H1 (cell line): ENCODE measurements around the gene MELK. TPM values are rescaled to one million over a fixed set of nuclear protein-coding genes. Genes with fewer than 3 reads are reported as not detected.

Source experiments
- CBX5 ChIP-seq: fragments of 300-800, 300-1000 bp; sonication (generic); IDR thresholded peaks from 2 replicates; pipeline ENCODE4 v1.7.1; 2016; ENCODE audit warnings: antibody characterized with exemption, low read length, low read depth
- KDM5A ChIP-seq: fragments of 200-600 bp; IDR thresholded peaks from 2 replicates; pipeline ENCODE4 v1.7.1; 2012; ENCODE audit warnings: mild to moderate bottlenecking, low read length, inconsistent platforms, mixed read lengths
- polyA plus RNA-seq, 7 experiments: library from polyadenylated mRNA; depleted of rRNA in 3 of 7; stranded (reverse) in 5 of 7; unstranded in 2 of 7; fragments of >200 nt in 5 of 7; fragments of 200-250 nt in 2 of 7; gene quantifications; 1 replicate in 5 of 7; 2 replicates in 1 of 7; 4 replicates in 1 of 7; pipeline versions ENCODE4 v1.2.1 to v1.2.3, GENCODE V29; 2011 to 2013; ENCODE audit warnings: missing spikeins in 2 of 7, mixed read lengths in 2 of 7
- total RNA-seq: library from RNA; stranded (reverse); fragmentation: NEBNext Ultra II Directional; extraction: Animal tissue kit (Norgen Biotek cat#: 25700); gene quantifications from 2 replicates; pipeline ENCODE4 v1.2.1, GENCODE V29; 2021
- TF ChIP-seq, protein P1 (sequence below): fragments of 300-600 bp; sonication (generic); IDR thresholded peaks from 2 replicates; pipeline ENCODE4 v1.7.1; 2012; ENCODE audit warnings: low read length, moderate library complexity, mild to moderate bottlenecking, inconsistent platforms; ENCODE audit not compliant: insufficient replicate concordance

Gene MELK
- total and polyA plus RNA-seq, 2 of the 8 experiments (the other 6 are each of a cell fraction or from before 2014, with no cell fraction given) = 26.2 to 53.1 TPM

GRCh38 chr9:36671561-36671960 is 98.9 kb downstream of the MELK start (continued):
- TF ChIP-seq KDM5A (no peak), CBX5 (no peak)
- TF ChIP-seq, protein P1, sequence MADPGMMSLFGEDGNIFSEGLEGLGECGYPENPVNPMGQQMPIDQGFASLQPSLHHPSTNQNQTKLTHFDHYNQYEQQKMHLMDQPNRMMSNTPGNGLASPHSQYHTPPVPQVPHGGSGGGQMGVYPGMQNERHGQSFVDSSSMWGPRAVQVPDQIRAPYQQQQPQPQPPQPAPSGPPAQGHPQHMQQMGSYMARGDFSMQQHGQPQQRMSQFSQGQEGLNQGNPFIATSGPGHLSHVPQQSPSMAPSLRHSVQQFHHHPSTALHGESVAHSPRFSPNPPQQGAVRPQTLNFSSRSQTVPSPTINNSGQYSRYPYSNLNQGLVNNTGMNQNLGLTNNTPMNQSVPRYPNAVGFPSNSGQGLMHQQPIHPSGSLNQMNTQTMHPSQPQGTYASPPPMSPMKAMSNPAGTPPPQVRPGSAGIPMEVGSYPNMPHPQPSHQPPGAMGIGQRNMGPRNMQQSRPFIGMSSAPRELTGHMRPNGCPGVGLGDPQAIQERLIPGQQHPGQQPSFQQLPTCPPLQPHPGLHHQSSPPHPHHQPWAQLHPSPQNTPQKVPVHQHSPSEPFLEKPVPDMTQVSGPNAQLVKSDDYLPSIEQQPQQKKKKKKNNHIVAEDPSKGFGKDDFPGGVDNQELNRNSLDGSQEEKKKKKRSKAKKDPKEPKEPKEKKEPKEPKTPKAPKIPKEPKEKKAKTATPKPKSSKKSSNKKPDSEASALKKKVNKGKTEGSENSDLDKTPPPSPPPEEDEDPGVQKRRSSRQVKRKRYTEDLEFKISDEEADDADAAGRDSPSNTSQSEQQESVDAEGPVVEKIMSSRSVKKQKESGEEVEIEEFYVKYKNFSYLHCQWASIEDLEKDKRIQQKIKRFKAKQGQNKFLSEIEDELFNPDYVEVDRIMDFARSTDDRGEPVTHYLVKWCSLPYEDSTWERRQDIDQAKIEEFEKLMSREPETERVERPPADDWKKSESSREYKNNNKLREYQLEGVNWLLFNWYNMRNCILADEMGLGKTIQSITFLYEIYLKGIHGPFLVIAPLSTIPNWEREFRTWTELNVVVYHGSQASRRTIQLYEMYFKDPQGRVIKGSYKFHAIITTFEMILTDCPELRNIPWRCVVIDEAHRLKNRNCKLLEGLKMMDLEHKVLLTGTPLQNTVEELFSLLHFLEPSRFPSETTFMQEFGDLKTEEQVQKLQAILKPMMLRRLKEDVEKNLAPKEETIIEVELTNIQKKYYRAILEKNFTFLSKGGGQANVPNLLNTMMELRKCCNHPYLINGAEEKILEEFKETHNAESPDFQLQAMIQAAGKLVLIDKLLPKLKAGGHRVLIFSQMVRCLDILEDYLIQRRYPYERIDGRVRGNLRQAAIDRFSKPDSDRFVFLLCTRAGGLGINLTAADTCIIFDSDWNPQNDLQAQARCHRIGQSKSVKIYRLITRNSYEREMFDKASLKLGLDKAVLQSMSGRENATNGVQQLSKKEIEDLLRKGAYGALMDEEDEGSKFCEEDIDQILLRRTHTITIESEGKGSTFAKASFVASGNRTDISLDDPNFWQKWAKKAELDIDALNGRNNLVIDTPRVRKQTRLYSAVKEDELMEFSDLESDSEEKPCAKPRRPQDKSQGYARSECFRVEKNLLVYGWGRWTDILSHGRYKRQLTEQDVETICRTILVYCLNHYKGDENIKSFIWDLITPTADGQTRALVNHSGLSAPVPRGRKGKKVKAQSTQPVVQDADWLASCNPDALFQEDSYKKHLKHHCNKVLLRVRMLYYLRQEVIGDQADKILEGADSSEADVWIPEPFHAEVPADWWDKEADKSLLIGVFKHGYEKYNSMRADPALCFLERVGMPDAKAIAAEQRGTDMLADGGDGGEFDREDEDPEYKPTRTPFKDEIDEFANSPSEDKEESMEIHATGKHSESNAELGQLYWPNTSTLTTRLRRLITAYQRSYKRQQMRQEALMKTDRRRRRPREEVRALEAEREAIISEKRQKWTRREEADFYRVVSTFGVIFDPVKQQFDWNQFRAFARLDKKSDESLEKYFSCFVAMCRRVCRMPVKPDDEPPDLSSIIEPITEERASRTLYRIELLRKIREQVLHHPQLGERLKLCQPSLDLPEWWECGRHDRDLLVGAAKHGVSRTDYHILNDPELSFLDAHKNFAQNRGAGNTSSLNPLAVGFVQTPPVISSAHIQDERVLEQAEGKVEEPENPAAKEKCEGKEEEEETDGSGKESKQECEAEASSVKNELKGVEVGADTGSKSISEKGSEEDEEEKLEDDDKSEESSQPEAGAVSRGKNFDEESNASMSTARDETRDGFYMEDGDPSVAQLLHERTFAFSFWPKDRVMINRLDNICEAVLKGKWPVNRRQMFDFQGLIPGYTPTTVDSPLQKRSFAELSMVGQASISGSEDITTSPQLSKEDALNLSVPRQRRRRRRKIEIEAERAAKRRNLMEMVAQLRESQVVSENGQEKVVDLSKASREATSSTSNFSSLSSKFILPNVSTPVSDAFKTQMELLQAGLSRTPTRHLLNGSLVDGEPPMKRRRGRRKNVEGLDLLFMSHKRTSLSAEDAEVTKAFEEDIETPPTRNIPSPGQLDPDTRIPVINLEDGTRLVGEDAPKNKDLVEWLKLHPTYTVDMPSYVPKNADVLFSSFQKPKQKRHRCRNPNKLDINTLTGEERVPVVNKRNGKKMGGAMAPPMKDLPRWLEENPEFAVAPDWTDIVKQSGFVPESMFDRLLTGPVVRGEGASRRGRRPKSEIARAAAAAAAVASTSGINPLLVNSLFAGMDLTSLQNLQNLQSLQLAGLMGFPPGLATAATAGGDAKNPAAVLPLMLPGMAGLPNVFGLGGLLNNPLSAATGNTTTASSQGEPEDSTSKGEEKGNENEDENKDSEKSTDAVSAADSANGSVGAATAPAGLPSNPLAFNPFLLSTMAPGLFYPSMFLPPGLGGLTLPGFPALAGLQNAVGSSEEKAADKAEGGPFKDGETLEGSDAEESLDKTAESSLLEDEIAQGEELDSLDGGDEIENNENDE = no peak
